H1 (cell line): ENCODE measurements around the gene FAM53C. TPM values are rescaled to one million over a fixed set of nuclear protein-coding genes. Genes with fewer than 3 reads are reported as not detected.

Experiments used
- EZH2 ChIP-seq: fragments of 200-600 bp; sonication (generic); IDR thresholded peaks from 2 replicates; pipeline ENCODE4 v1.7.1; 2012; ENCODE audit warnings: low read depth, mild to moderate bottlenecking, moderate library complexity, low read length, inconsistent platforms; ENCODE audit not compliant: severe bottlenecking
- GTF2F1 ChIP-seq: IDR thresholded peaks from 2 replicates; pipeline ENCODE4 v1.6.1; 2012; ENCODE audit warnings: low read depth, low read length, improper control_type of control experiment, borderline replicate concordance
- TBP ChIP-seq: IDR thresholded peaks from 2 replicates; pipeline ENCODE4 v1.6.1; 2011; ENCODE audit warnings: low read depth, low read length, improper control_type of control experiment
- polyA plus RNA-seq, 7 experiments: library from polyadenylated mRNA; depleted of rRNA in 3 of 7; stranded (reverse) in 5 of 7; unstranded in 2 of 7; fragments of >200 nt in 5 of 7; fragments of 200-250 nt in 2 of 7; gene quantifications; 1 replicate in 5 of 7; 2 replicates in 1 of 7; 4 replicates in 1 of 7; pipeline versions ENCODE4 v1.2.1 to v1.2.3, GENCODE V29; 2011 to 2013; ENCODE audit warnings: missing spikeins in 2 of 7, mixed read lengths in 2 of 7
- total RNA-seq: library from RNA; stranded (reverse); fragmentation: NEBNext Ultra II Directional; extraction: Animal tissue kit (Norgen Biotek cat#: 25700); gene quantifications from 2 replicates; pipeline ENCODE4 v1.2.1, GENCODE V29; 2021
- TF ChIP-seq, protein P1 (sequence below): fragments of 300-600 bp; sonication (generic); IDR thresholded peaks from 2 replicates; pipeline ENCODE4 v1.7.1; 2012; ENCODE audit warnings: low read length, moderate library complexity, mild to moderate bottlenecking, inconsistent platforms; ENCODE audit not compliant: insufficient replicate concordance

The FAM53C gene
- total and polyA plus RNA-seq, 2 of the 8 experiments (the other 6 are each of a cell fraction or from before 2014, with no cell fraction given) = 57.6 to 75.3 TPM

GRCh38 chr5:138353560-138354080 lies 15.6 kb downstream of the FAM53C start (continued):
- TF ChIP-seq, protein P1, sequence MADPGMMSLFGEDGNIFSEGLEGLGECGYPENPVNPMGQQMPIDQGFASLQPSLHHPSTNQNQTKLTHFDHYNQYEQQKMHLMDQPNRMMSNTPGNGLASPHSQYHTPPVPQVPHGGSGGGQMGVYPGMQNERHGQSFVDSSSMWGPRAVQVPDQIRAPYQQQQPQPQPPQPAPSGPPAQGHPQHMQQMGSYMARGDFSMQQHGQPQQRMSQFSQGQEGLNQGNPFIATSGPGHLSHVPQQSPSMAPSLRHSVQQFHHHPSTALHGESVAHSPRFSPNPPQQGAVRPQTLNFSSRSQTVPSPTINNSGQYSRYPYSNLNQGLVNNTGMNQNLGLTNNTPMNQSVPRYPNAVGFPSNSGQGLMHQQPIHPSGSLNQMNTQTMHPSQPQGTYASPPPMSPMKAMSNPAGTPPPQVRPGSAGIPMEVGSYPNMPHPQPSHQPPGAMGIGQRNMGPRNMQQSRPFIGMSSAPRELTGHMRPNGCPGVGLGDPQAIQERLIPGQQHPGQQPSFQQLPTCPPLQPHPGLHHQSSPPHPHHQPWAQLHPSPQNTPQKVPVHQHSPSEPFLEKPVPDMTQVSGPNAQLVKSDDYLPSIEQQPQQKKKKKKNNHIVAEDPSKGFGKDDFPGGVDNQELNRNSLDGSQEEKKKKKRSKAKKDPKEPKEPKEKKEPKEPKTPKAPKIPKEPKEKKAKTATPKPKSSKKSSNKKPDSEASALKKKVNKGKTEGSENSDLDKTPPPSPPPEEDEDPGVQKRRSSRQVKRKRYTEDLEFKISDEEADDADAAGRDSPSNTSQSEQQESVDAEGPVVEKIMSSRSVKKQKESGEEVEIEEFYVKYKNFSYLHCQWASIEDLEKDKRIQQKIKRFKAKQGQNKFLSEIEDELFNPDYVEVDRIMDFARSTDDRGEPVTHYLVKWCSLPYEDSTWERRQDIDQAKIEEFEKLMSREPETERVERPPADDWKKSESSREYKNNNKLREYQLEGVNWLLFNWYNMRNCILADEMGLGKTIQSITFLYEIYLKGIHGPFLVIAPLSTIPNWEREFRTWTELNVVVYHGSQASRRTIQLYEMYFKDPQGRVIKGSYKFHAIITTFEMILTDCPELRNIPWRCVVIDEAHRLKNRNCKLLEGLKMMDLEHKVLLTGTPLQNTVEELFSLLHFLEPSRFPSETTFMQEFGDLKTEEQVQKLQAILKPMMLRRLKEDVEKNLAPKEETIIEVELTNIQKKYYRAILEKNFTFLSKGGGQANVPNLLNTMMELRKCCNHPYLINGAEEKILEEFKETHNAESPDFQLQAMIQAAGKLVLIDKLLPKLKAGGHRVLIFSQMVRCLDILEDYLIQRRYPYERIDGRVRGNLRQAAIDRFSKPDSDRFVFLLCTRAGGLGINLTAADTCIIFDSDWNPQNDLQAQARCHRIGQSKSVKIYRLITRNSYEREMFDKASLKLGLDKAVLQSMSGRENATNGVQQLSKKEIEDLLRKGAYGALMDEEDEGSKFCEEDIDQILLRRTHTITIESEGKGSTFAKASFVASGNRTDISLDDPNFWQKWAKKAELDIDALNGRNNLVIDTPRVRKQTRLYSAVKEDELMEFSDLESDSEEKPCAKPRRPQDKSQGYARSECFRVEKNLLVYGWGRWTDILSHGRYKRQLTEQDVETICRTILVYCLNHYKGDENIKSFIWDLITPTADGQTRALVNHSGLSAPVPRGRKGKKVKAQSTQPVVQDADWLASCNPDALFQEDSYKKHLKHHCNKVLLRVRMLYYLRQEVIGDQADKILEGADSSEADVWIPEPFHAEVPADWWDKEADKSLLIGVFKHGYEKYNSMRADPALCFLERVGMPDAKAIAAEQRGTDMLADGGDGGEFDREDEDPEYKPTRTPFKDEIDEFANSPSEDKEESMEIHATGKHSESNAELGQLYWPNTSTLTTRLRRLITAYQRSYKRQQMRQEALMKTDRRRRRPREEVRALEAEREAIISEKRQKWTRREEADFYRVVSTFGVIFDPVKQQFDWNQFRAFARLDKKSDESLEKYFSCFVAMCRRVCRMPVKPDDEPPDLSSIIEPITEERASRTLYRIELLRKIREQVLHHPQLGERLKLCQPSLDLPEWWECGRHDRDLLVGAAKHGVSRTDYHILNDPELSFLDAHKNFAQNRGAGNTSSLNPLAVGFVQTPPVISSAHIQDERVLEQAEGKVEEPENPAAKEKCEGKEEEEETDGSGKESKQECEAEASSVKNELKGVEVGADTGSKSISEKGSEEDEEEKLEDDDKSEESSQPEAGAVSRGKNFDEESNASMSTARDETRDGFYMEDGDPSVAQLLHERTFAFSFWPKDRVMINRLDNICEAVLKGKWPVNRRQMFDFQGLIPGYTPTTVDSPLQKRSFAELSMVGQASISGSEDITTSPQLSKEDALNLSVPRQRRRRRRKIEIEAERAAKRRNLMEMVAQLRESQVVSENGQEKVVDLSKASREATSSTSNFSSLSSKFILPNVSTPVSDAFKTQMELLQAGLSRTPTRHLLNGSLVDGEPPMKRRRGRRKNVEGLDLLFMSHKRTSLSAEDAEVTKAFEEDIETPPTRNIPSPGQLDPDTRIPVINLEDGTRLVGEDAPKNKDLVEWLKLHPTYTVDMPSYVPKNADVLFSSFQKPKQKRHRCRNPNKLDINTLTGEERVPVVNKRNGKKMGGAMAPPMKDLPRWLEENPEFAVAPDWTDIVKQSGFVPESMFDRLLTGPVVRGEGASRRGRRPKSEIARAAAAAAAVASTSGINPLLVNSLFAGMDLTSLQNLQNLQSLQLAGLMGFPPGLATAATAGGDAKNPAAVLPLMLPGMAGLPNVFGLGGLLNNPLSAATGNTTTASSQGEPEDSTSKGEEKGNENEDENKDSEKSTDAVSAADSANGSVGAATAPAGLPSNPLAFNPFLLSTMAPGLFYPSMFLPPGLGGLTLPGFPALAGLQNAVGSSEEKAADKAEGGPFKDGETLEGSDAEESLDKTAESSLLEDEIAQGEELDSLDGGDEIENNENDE = no peak
- no peak for TF ChIP-seq GTF2F1
- no peak for TF ChIP-seq TBP
- no peak for TF ChIP-seq EZH2
